Astrocyte (in vitro differentiated cells and primary cell): Measurements from ENCODE around the gene ERFL. TPM values are rescaled to one million over a fixed set of nuclear protein-coding genes. Genes with fewer than 3 reads are reported as not detected.

Experiments
- DNase-seq: peaks from one replicate; pipeline ENCODE4 v3.0.0-alpha.2; 2010; ENCODE audit warnings: low read depth
- FAIRE-seq: peaks from 2 replicates; lab custom pipeline; 2011; peaks lifted over from hg19 to GRCh38; lab: Jason Lieb, UNC
- H2AFZ ChIP-seq: 2 replicates; pipeline ENCODE4 v1.6.0; 2012; ENCODE audit warnings: low read depth, low read length, inconsistent platforms
- H3K27ac ChIP-seq: 2 replicates; pipeline ENCODE4 v1.5.1; 2011; ENCODE audit warnings: low read depth, low read length, inconsistent platforms
- H3K27me3 ChIP-seq: 2 replicates; pipeline ENCODE4 v1.6.0; 2011; ENCODE audit warnings: low read length, inconsistent platforms; ENCODE audit not compliant: insufficient read depth
- H3K36me3 ChIP-seq: 2 replicates; pipeline ENCODE4 v1.5.1; 2011; ENCODE audit warnings: low read length, inconsistent platforms; ENCODE audit not compliant: insufficient read depth
- H3K4me1 ChIP-seq: 2 replicates; pipeline ENCODE4 v1.5.1; 2011; ENCODE audit warnings: low read length, inconsistent platforms; ENCODE audit not compliant: insufficient read depth
- H3K4me2 ChIP-seq: 2 replicates; pipeline ENCODE4 v1.6.0; 2012; ENCODE audit warnings: low read length, inconsistent platforms
- H3K4me3 ChIP-seq: 2 replicates; pipeline ENCODE4 v1.5.1; 2011; ENCODE audit warnings: low read depth, mild to moderate bottlenecking, low read length, inconsistent platforms; ENCODE audit not compliant: insufficient read depth
- H3K79me2 ChIP-seq: 2 replicates; pipeline ENCODE4 v1.6.0; 2012; ENCODE audit warnings: mild to moderate bottlenecking, low read length, inconsistent platforms; ENCODE audit not compliant: insufficient read depth
- H3K9ac ChIP-seq: 2 replicates; pipeline ENCODE4 v1.6.0; 2012; ENCODE audit warnings: mild to moderate bottlenecking, low read length, inconsistent platforms
- H3K9me3 ChIP-seq: 2 replicates; pipeline ENCODE4 v1.5.1; 2012; ENCODE audit warnings: low read depth, mild to moderate bottlenecking, low read length, inconsistent platforms; ENCODE audit not compliant: insufficient read depth
- H4K20me1 ChIP-seq: 2 replicates; pipeline ENCODE4 v1.6.0; 2012; ENCODE audit warnings: low read length, inconsistent platforms; ENCODE audit not compliant: insufficient read depth
- H3K27ac Mint-ChIP-seq: one replicate; pipeline ENCODE4 v1.8.0; 2021; ENCODE audit warnings: mild to moderate bottlenecking, mixed read lengths; ENCODE audit not compliant: unreplicated experiment
- H3K27me3 Mint-ChIP-seq: one replicate; pipeline ENCODE4 v1.8.0; 2021; ENCODE audit warnings: low read depth, mixed read lengths; ENCODE audit not compliant: unreplicated experiment
- H3K36me3 Mint-ChIP-seq: one replicate; pipeline ENCODE4 v1.8.0; 2021; ENCODE audit warnings: low read depth, mixed read lengths; ENCODE audit not compliant: unreplicated experiment
- H3K4me1 Mint-ChIP-seq: one replicate; pipeline ENCODE4 v1.8.0; 2021; ENCODE audit warnings: low read depth, mixed read lengths; ENCODE audit not compliant: unreplicated experiment
- H3K4me3 Mint-ChIP-seq: one replicate; pipeline ENCODE4 v1.8.0; 2021; ENCODE audit warnings: mild to moderate bottlenecking, moderate library complexity, mixed read lengths; ENCODE audit not compliant: unreplicated experiment
- H3K9me3 Mint-ChIP-seq: one replicate; pipeline ENCODE4 v1.8.0; 2021; ENCODE audit warnings: mild to moderate bottlenecking, mixed read lengths; ENCODE audit not compliant: unreplicated experiment
- EZH2 ChIP-seq: IDR thresholded peaks from 2 replicates; pipeline ENCODE4 v1.6.1; 2012; ENCODE audit warnings: mild to moderate bottlenecking, low read length, inconsistent platforms; ENCODE audit not compliant: insufficient read depth
- total RNA-seq: library from RNA; stranded (reverse); gene quantifications from 2 replicates; pipeline ENCODE4 v1.2.1, GENCODE V29; 2021
- TF ChIP-seq, protein P1 (sequence below): IDR thresholded peaks from 2 replicates; pipeline ENCODE4 v1.5.1; 2011; ENCODE audit warnings: low read depth, mild to moderate bottlenecking, inconsistent platforms, low read length, moderate library complexity; ENCODE audit not compliant: insufficient read depth

The ERFL gene
- total RNA-seq, 1 donor from 2014 or later = 0.41 TPM

DNA sequence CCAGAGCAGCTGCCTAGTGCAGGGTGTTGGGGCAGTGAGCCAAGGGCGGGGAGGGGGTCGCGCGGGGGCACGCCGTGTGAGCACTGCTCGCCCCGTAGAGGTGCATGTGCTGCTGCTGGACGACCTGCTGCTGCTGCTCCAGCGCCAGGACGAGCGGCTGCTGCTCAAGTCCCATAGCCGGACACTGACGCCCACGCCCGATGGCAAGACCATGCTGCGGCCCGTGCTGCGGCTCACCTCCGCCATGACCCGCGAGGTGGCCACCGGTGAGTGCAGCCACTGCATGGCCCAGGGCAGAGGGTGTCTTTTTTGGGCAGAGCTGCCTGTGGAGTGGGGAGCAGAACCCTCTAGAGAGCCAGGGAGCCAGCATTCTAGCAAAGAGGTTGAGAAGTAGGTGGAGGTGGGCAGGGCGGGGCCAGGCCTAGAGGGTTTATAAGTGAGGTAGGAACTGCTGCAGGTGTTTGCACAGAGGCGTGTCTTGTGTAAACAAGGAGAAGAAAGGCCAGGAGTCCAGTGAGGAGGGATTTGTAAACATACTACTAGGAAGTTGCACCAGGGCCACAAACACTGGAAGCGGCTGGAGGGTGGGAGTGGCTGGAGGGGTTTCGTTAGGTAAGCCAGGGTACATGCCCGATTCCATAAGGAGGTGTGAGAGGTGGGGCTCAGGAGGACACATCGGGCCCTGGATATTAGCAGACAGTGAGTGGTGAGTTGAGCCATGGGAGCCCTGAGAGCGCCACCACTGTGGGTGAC is 24.0 kb downstream of the ERFL start:
- H3K4me1 ChIP-seq = no peaks in the 10 kb centered on the region
- H3K27ac ChIP-seq = no peak overlapping the region
- Mint-ChIP-seq H3K4me1 (no peaks in the 10 kb centered on the region), H3K9me3 (no peaks in the 10 kb centered on the region), H3K4me3 (no peak overlapping the region), H3K36me3 (peaks cover 22% of the 10 kb centered on the region), H3K27ac (peak overlapping the region; percentile 26), H3K27me3 (no peaks in the 10 kb centered on the region)
- no peak for TF ChIP-seq EZH2
- TF ChIP-seq, protein P1, sequence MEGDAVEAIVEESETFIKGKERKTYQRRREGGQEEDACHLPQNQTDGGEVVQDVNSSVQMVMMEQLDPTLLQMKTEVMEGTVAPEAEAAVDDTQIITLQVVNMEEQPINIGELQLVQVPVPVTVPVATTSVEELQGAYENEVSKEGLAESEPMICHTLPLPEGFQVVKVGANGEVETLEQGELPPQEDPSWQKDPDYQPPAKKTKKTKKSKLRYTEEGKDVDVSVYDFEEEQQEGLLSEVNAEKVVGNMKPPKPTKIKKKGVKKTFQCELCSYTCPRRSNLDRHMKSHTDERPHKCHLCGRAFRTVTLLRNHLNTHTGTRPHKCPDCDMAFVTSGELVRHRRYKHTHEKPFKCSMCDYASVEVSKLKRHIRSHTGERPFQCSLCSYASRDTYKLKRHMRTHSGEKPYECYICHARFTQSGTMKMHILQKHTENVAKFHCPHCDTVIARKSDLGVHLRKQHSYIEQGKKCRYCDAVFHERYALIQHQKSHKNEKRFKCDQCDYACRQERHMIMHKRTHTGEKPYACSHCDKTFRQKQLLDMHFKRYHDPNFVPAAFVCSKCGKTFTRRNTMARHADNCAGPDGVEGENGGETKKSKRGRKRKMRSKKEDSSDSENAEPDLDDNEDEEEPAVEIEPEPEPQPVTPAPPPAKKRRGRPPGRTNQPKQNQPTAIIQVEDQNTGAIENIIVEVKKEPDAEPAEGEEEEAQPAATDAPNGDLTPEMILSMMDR = no peak
- no peaks in the 10 kb centered on the region for H3K9me3 ChIP-seq
- no peak overlapping the region for H3K4me2 ChIP-seq
- no peak overlapping the region for H3K9ac ChIP-seq
- peaks cover 26% of the 10 kb centered on the region for H3K36me3 ChIP-seq
- FAIRE-seq = no peak
- H3K4me3 ChIP-seq = no peak overlapping the region
- no peaks in the 10 kb centered on the region for H3K79me2 ChIP-seq
- H3K27me3 ChIP-seq = no peaks in the 10 kb centered on the region
- no peak for DNase-seq
- no peak overlapping the region for H2AFZ ChIP-seq
- peaks cover 34% of the 10 kb centered on the region for H4K20me1 ChIP-seq

DNA sequence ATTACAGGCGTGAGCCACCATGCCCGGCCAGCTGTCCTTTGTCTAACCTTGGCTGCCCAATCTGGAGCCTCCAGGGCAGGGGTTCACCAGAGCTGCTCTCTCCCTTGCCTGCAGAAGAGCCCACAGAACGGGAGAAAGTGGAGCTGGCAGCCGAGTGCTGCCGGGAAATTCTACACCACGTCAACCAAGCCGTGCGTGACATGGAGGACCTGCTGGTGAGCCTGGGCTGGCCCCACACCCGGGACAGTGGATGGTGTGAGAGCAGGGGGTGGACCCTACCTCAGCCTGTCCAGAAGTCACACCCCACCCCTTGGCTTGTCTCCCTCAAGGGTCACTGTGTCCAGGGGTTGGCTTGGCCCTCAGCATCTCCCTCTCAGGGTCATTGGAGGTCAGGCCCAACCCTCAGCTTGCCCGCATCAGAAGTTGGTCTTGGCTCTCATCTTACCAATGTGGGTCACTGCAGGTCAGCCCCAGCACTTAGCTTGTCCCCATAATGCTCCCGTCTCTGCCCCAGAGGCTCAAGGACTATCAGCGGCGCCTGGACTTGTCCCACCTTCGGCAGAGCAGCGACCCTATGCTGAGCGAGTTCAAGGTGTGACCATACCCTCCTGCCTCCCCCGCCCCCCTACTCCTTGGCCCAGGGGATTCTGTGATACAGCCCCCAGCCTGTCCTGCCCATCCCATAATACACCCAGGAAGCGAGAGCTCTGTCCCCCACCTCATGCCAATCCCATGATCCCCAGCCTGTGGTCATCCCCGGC is 24.9 kb downstream of the ERFL start:
- Histone ChIP-seq H3K36me3 (peaks cover 30% of the 10 kb centered on the region), H2AFZ (no peak overlapping the region), H3K27me3 (no peaks in the 10 kb centered on the region), H3K79me2 (no peaks in the 10 kb centered on the region), H3K4me3 (no peak overlapping the region), H4K20me1 (peaks cover 38% of the 10 kb centered on the region), H3K9ac (no peak overlapping the region), H3K9me3 (no peaks in the 10 kb centered on the region), H3K4me2 (no peak overlapping the region), H3K4me1 (no peaks in the 10 kb centered on the region), H3K27ac (no peak overlapping the region)
- Mint-ChIP-seq H3K27ac (no peak overlapping the region), H3K4me3 (no peak overlapping the region), H3K27me3 (no peaks in the 10 kb centered on the region), H3K36me3 (peaks cover 26% of the 10 kb centered on the region), H3K4me1 (no peaks in the 10 kb centered on the region), H3K9me3 (no peaks in the 10 kb centered on the region)
- DNase-seq (no peak), FAIRE-seq (no peak)
- no peak for TF ChIP-seq EZH2
- TF ChIP-seq, protein P1 = no peak
